WTC11 (cell line): Measurements from ENCODE around the gene KIF3A. TPM values are rescaled to one million over a fixed set of nuclear protein-coding genes. Genes with fewer than 3 reads are reported as not detected.

Experiments used
- ATAC-seq: fragments of 200-7000 bp; cut with Tn5 transposase; 2 replicates; pipeline ENCODE4 v1.10.0; 2021; ENCODE audit warnings: mild to moderate bottlenecking, moderate library complexity
- CTCF ChIA-PET: fragments of 300-600 bp; sonication (Branson Sonifier 250); formaldehyde crosslinking; loops from one replicate; lab custom pipeline; 2021; ENCODE audit warnings: antibody characterized with exemption; lab: Charles Lee
- POLR2A ChIA-PET: fragments of 350-600 bp; sonication (Branson Sonifier 250); formaldehyde crosslinking; loops from one replicate; lab custom pipeline; 2021; ENCODE audit warnings: antibody characterized with exemption; lab: Charles Lee
- DNase-seq: peaks from one replicate; pipeline ENCODE4 v3.0.0; 2021; ENCODE audit warnings: low spot score
- H3K27ac Mint-ChIP-seq: 2 replicates; pipeline ENCODE4 v1.8.0; 2021; ENCODE audit warnings: mixed read lengths
- H3K27me3 Mint-ChIP-seq: 2 replicates; pipeline ENCODE4 v1.8.0; 2021; ENCODE audit warnings: low read depth, mild to moderate bottlenecking, moderate library complexity, mixed read lengths
- H3K36me3 Mint-ChIP-seq: 2 replicates; pipeline ENCODE4 v1.8.0; 2021; ENCODE audit warnings: mixed read lengths
- H3K4me1 Mint-ChIP-seq: 2 replicates; pipeline ENCODE4 v1.8.0; 2022; ENCODE audit warnings: mixed read lengths
- H3K4me3 Mint-ChIP-seq: 2 replicates; pipeline ENCODE4 v1.8.0; 2021; ENCODE audit warnings: mild to moderate bottlenecking, moderate library complexity, mixed read lengths
- H3K9me3 Mint-ChIP-seq: 2 replicates; pipeline ENCODE4 v1.8.0; 2021; ENCODE audit warnings: mixed read lengths
- AFF4 ChIP-seq: sonication (generic); formaldehyde crosslinking; IDR thresholded peaks from 2 replicates; pipeline ENCODE4 v1.8.1; 2023; ENCODE audit warnings: mild to moderate bottlenecking, missing genetic modification reagents, borderline replicate concordance
- AR ChIP-seq: fragments of 250-450 bp; sonication (Bioruptor Pico); IDR thresholded peaks from 2 replicates; pipeline ENCODE4 v1.9.0; 2021; ENCODE audit warnings: mild to moderate bottlenecking
- E2F4 ChIP-seq: sonication (generic); formaldehyde crosslinking; IDR thresholded peaks from 2 replicates; pipeline ENCODE4 v1.8.1; 2022; ENCODE audit warnings: low read depth, mild to moderate bottlenecking, moderate library complexity, missing genetic modification reagents, borderline replicate concordance
- MYBL2 ChIP-seq: sonication (generic); formaldehyde crosslinking; IDR thresholded peaks from 2 replicates; pipeline ENCODE4 v1.8.1; 2023; ENCODE audit warnings: mild to moderate bottlenecking, moderate library complexity, missing genetic modification reagents
- OVOL2 ChIP-seq: fragments of 250-450 bp; sonication (Bioruptor Pico); IDR thresholded peaks from 2 replicates; pipeline ENCODE4 v1.9.0; 2021; ENCODE audit warnings: mild to moderate bottlenecking, borderline replicate concordance
- PREB ChIP-seq: sonication (generic); formaldehyde crosslinking; IDR thresholded peaks from 2 replicates; pipeline ENCODE4 v1.8.1; 2022; ENCODE audit warnings: mild to moderate bottlenecking, missing genetic modification reagents, moderate library complexity, borderline replicate concordance
- SOX15 ChIP-seq: fragments of 250-450 bp; sonication (Bioruptor Pico); IDR thresholded peaks from 2 replicates; pipeline ENCODE4 v1.9.0; 2021; ENCODE audit warnings: mild to moderate bottlenecking
- STAT6 ChIP-seq: sonication (generic); formaldehyde crosslinking; conservative IDR thresholded peaks from 2 replicates; pipeline ENCODE4 v1.8.1; 2023; ENCODE audit warnings: mild to moderate bottlenecking, low read depth, missing genetic modification reagents, moderate library complexity
- TEAD1 ChIP-seq: sonication (generic); formaldehyde crosslinking; IDR thresholded peaks from 2 replicates; pipeline ENCODE4 v1.8.0; 2022; ENCODE audit warnings: mild to moderate bottlenecking, missing genetic modification reagents
- ZNF263 ChIP-seq: sonication (generic); formaldehyde crosslinking; IDR thresholded peaks from 2 replicates; pipeline ENCODE4 v1.8.1; 2022; ENCODE audit warnings: low read depth, mild to moderate bottlenecking, moderate library complexity, missing genetic modification reagents
- ZNF281 ChIP-seq: sonication (generic); formaldehyde crosslinking; IDR thresholded peaks from 2 replicates; pipeline ENCODE4 v1.8.0; 2023; ENCODE audit warnings: mild to moderate bottlenecking, missing genetic modification reagents
- ZNF396 ChIP-seq: fragments of 250-450 bp; sonication (Bioruptor Pico); IDR thresholded peaks from 2 replicates; pipeline ENCODE4 v1.8.0; 2021; ENCODE audit warnings: mild to moderate bottlenecking, moderate library complexity, borderline replicate concordance
- ZNF512 ChIP-seq: sonication (generic); formaldehyde crosslinking; IDR thresholded peaks from 2 replicates; pipeline ENCODE4 v1.8.1; 2022; ENCODE audit warnings: missing genetic modification reagents, borderline replicate concordance
- total RNA-seq: library from RNA; stranded (reverse); gene quantifications from 3 replicates; pipeline ENCODE4 v1.2.3, GENCODE V29; 2021

Gene KIF3A
- total RNA-seq, 1 experiment from 2014 or later: 10.1 TPM

- no peak for TF ChIP-seq ZNF281 (CRISPR knock-in tag)
Observed at GRCh38 chr5:132665574-132666080, 71.7 kb downstream of the KIF3A start (continued).

GRCh38 chr5:132664696-132665209 lies 72.6 kb downstream of the KIF3A start:
- Mint-ChIP-seq H3K9me3 (no peaks in the 10 kb centered on the region), H3K27me3 (no peaks in the 10 kb centered on the region; the same call in 1 of the 2 replicates), H3K27ac (no peak overlapping the region), H3K4me1 (peaks cover 8% of the 10 kb centered on the region; the same call in 1 of the 2 replicates), H3K36me3 (no peaks in the 10 kb centered on the region), H3K4me3 (no peak overlapping the region)
- no peak for TF ChIP-seq ZNF396 (CRISPR knock-in tag)
- no peak for TF ChIP-seq PREB (CRISPR knock-in tag)
- TF ChIP-seq E2F4 (CRISPR knock-in tag): no peak
- TF ChIP-seq OVOL2: no peak
- no peak for TF ChIP-seq MYBL2
- no peak for TF ChIP-seq AFF4
- ATAC-seq (no peak), DNase-seq (no peak)
- POLR2A ChIA-PET: no interaction called here
- CTCF ChIA-PET: no interaction called here

- Mint-ChIP-seq H3K4me1 (peaks cover 8% of the 10 kb centered on the region; the same call in 1 of the 2 replicates), H3K27me3 (no peaks in the 10 kb centered on the region; the same call in 1 of the 2 replicates), H3K9me3 (no peaks in the 10 kb centered on the region), H3K27ac (no peak overlapping the region), H3K4me3 (no peak overlapping the region), H3K36me3 (no peaks in the 10 kb centered on the region)
- DNase-seq (no peak), ATAC-seq (no peak)
- CTCF ChIA-PET: no interaction called here
- POLR2A ChIA-PET: no interaction called here
- no peak for TF ChIP-seq STAT6 (CRISPR knock-in tag)
- TF ChIP-seq AR (CRISPR knock-in tag): no peak
- no peak for TF ChIP-seq ZNF512 (CRISPR knock-in tag)
- TF ChIP-seq TEAD1 (CRISPR knock-in tag): no peak
- no peak for TF ChIP-seq SOX15 (CRISPR knock-in tag)
- TF ChIP-seq ZNF263 (CRISPR knock-in tag): no peak
Observed at GRCh38 chr5:132663771-132664695, 73.3 kb downstream of the KIF3A start.
